SK-N-MC (cell line): ENCODE results near the gene SNN.
A peak's percentile ranks its signal among the peaks of the same experiment; 100 is the strongest.

Experiments
- DNase-seq: peaks from one replicate; pipeline ENCODE4 v3.0.0-alpha.2; 2011; ENCODE audit warnings: low read depth, low spot score
- H3K27ac ChIP-seq: fragments of 200-600 bp; sonication (generic); 2 replicates; pipeline ENCODE4 v1.5.1; 2016; ENCODE audit warnings: mixed run types
- H3K36me3 ChIP-seq: fragments of 200-600 bp; sonication (generic); 2 replicates; pipeline ENCODE4 v1.6.1; 2017; ENCODE audit warnings: antibody characterized with exemption, low read length, mixed read lengths; ENCODE audit not compliant: insufficient read depth
- H3K4me3 ChIP-seq: fragments of 200-600 bp; sonication (generic); 2 replicates; pipeline ENCODE4 v1.5.1; 2016
- H3K9ac ChIP-seq: fragments of 200-600 bp; sonication (generic); 2 replicates; pipeline ENCODE4 v1.8.0; 2017; ENCODE audit warnings: mixed run types, mixed read lengths; ENCODE audit not compliant: insufficient read length
- H3K9me3 ChIP-seq: fragments of 200-600 bp; sonication (generic); 2 replicates; pipeline ENCODE4 v1.6.1; 2017; ENCODE audit warnings: low read depth, mild to moderate bottlenecking, antibody characterized with exemption, low read length, moderate library complexity, mixed read lengths
- EZH2 ChIP-seq: fragments of 200-600 bp; sonication (generic); IDR thresholded peaks from one replicate; pipeline ENCODE4 v1.6.1; 2017; ENCODE audit warnings: antibody characterized with exemption
- FOXP2 ChIP-seq: optimal IDR thresholded peaks from 2 replicates; pipeline ENCODE3; 2011; ENCODE audit warnings: mild to moderate bottlenecking, moderate library complexity; ENCODE audit not compliant: insufficient read depth; ENCODE audit errors: extremely low read length, control extremely low read depth
- POLR2AphosphoS5 ChIP-seq: IDR thresholded peaks from 2 replicates; pipeline ENCODE4 v1.6.1; 2012; ENCODE audit warnings: mild to moderate bottlenecking, low read depth, low read length, borderline replicate concordance

The SNN gene

DNA sequence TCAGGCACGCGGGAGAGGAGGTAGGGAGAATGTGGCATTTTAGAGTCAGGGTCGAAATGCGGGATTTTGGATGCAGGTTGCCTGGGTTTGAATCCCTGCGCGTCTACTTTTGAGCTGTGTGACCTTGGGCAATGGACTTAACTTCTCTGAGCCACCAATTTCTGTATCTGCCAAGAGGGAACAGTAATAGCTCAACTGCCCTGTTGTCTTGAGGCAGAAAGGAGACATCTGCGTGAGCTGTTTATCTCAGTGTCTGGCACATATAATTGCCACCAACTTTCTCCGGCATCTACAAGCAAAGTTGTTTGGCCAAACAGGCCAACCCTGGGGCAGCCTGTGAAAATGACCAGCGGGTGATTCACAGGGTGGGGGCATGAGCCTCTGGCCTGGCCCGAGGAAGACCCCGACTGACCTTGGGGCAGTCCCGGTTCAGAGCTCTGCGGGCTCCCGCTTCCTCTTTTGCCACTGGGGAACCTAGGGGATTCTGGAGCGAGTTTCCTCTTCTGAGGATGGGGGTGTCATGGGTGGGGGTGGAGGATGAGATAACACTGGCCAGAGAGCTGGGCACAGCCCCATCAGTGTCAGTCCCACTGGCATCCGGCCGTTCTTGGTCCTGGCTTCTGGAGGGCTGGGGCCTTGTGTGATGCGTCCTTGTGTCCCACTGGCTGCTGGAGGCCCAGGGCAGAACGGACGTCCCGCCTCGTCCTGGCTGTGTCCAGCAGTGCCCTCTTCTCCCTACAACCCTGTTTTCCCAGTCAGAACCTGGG, 1.3 kb downstream of the SNN start:
- peak overlapping the region; percentile 86 for H3K4me3 ChIP-seq
- TF ChIP-seq EZH2: no peak
- TF ChIP-seq FOXP2: no peak
- TF ChIP-seq POLR2AphosphoS5: no peak
- H3K9ac ChIP-seq: no peak overlapping the region
- no peak for DNase-seq
- no peak overlapping the region for H3K27ac ChIP-seq
- no peaks in the 10 kb centered on the region for H3K9me3 ChIP-seq
- H3K36me3 ChIP-seq: no peaks in the 10 kb centered on the region

DNA sequence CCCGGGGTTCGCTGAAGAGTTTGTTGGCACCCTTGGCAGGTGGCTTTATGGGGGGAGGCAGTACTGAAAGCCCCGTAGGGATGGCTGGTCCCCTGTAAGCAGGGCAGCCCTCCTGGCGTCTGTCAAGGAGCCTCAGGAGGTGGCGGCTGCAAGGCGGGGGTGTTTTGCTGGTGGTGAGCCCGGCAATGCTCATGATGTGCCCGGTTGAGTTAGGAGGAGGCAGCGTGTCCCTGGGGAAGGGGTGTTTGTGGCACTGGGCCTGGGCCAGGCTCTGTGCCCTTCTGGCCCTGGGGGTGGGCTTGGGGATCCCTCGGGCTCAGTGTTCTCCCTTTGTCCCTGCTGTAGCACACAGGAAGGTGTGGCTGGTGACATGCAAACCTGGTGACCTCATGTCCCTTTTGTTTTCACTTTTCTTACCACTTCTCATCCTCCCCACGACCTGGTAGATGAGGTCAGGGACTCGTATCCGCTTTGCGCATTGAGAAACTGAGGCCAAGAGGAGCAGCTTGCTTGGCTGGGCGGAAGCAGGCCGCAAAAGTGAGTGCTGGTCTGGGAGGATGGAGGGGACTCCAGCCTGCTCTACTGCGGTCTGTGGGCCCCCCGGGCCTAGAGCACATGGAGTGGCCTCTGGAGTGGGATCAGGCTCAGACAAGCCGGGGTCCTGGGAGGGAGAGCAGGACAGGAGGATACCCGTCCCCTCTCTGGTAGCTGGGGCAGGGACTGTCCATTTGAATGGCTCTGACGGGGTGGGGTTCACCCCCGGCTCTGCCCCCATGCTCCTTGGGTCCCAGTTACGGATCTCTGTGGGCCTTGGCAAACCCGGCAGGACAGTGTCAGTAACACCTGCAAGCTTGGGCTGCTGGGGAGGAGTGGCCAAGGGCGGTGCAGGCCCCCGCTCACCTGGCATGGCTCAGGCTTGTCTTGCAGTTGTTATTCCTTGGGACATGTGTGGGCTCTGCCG, 2.2 kb downstream of the SNN start:
- TF ChIP-seq EZH2 (no peak), POLR2AphosphoS5 (no peak), FOXP2 (no peak)
- no peaks in the 10 kb centered on the region for H3K36me3 ChIP-seq
- H3K9me3 ChIP-seq: no peaks in the 10 kb centered on the region
- no peak for DNase-seq
- no peak overlapping the region for H3K4me3 ChIP-seq
- H3K9ac ChIP-seq: no peak overlapping the region
- H3K27ac ChIP-seq: no peak overlapping the region

DNA sequence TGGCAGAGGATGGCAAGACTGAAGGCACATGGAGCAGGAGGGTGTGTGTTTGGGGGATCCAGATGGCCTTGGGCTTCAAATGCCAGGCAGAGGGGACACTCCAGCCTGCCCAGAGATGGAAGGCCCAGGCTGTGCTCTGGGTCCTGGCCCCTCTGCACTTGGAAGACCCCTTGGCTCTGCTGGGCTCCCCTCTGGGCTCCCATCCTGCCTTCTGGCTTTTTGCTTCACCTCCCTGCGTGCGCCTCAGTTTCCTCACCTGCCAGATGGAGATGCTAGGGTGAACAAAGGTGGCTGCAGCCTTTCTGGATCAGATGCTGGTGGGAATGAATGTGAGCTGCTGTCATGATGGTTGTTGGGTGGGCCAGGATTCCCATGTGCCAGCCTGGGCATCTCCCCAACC, 3.0 kb downstream of the SNN start:
- Histone ChIP-seq H3K36me3 (peaks cover 5% of the 10 kb centered on the region; the same call in 1 of the 2 replicates), H3K4me3 (no peak overlapping the region), H3K27ac (no peak overlapping the region), H3K9me3 (no peaks in the 10 kb centered on the region), H3K9ac (no peak overlapping the region)
- no peak for TF ChIP-seq POLR2AphosphoS5
- TF ChIP-seq EZH2: no peak
- no peak for TF ChIP-seq FOXP2
- DNase-seq: no peak

DNA sequence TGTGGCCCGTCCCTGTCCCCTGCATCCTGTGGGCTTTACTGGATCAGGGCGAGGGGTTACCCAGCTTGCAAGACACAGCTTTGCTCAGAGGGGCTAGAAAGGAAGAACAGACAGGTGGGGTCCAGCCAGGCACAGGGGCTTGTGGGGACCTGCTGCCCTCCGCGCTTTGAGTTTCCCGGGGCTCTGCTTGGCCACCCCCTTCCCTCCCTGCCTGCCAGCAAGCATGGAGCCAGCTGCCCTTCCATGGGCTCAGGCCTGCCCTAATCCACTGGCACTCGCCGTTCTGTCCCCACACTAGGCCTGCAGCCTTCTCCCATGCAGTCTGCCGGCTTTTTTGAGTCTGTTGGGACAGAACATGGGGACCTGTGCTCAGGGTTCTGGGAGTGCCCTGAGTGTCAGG, 3.4 kb downstream of the SNN start:
- no peak for DNase-seq
- TF ChIP-seq FOXP2: no peak
- no peak for TF ChIP-seq POLR2AphosphoS5
- TF ChIP-seq EZH2: no peak
- H3K9me3 ChIP-seq: no peaks in the 10 kb centered on the region
- peaks cover 8% of the 10 kb centered on the region; the same call in 1 of the 2 replicates for H3K36me3 ChIP-seq
- no peak overlapping the region for H3K4me3 ChIP-seq
- H3K9ac ChIP-seq: no peak overlapping the region
- no peak overlapping the region for H3K27ac ChIP-seq

DNA sequence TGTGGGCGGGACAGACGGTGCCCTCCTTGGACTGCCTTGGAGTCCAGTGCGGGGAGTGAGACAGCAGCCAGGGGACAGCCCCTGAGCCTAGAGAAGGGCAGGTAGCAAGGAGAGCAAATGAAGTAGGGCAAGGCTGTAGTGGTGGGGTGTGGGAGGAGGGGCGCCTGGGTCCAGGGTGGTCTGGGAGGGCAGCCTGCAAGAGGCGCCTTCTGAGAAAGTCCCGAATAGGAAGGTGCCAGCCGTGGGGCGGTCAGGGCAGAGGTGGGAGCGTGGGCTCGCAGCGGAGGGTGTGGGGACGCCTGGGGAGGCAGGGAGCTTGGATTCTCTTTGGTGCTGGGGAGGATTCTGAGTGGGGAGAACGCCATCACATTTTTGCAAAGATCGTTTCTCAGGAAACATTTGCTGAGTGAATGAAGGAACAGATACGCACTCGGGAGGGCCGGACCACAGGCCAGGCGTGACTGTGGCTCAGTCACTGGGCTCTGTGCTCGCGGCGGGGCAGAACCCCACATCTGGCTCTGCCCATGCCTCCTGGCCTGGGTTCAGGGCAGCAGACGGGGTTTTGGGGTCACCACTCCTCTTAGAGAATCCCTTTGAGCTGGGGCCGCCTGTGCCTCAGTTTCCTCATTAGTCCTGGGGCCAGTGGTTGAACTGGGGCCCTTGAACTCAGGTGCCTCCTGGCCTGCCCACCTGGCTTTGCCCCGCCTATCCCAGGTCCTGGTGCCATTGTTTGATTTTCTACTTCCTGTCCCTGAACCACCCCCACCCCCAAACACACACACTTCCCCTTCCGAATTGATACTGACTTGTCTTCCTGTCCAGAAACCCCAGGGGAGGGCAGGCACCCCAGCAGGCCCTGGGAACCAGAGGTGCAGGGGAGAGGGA, 4.2 kb downstream of the SNN start:
- Histone ChIP-seq H3K36me3 (peaks cover 8% of the 10 kb centered on the region; the same call in 1 of the 2 replicates), H3K9me3 (no peaks in the 10 kb centered on the region), H3K4me3 (no peak overlapping the region), H3K27ac (no peak overlapping the region), H3K9ac (no peak overlapping the region)
- TF ChIP-seq POLR2AphosphoS5 (no peak), FOXP2 (no peak), EZH2 (no peak)
- no peak for DNase-seq

DNA sequence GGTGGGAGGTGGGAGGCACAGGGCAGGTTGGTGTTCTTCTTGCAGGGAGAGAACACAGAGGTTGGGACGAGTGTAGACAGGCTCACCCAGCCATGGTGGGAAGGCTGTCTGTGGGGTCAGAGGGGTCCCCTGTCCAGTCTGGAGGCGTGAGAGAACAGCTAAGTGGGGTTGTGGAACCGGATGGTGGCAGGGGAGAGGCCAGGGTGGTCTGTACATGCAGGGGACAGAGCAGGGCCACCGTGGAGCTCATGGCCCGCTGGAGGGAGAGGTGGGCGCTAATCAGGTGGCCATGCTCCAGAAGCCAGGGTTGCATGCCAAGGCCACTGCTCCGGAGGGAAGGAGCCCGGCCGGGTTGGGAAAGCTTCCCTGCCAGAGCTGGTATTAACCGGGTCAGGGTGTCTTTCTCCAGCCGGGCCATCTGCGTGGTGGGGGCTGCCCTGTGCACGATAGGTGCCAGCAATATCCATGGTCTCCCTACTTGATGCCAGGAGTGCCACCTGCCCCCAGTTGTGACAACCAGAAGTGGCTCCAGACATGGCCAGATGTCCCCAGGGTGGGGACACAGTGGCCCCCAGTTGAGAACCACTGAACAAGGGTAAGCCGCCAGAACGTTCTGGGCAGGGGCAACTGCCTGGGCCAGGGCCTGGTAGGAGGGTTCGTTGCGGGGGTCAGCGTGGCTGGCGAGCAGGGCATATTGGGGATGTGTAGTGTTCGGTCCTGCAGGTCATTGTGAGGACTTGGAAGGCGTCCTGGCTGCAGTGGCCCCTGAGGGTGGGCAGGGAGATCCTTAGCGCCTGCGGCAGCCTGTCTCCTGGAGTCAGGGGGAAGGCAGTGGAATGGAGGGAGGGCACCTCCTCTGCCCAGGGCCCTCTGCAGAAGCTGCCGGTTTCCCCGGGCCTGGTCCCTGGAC, 5.1 kb downstream of the SNN start:
- TF ChIP-seq POLR2AphosphoS5 (no peak), FOXP2 (no peak), EZH2 (no peak)
- Histone ChIP-seq H3K9ac (no peak overlapping the region), H3K27ac (no peak overlapping the region), H3K9me3 (no peaks in the 10 kb centered on the region), H3K36me3 (peaks cover 15% of the 10 kb centered on the region; the same call in 1 of the 2 replicates), H3K4me3 (no peak overlapping the region)
- no peak for DNase-seq
